ENCODE data around the gene FANCG. TPM values are rescaled to one million over a fixed set of nuclear protein-coding genes. Genes with fewer than 3 reads are reported as not detected.

Gene FANCG
- total RNA-seq, 1 donor from 2014 or later, result 17.2 TPM

GRCh38 chr9:35056571-35057270, 23.0 kb downstream of the FANCG start:
- Histone ChIP-seq H3K27me3 (no peaks in the 10 kb centered on the region), H3K4me3 (no peak overlapping the region), H3K36me3 (peaks cover 0 to 77% of the 10 kb centered on the region in 2 donors), H3K27ac (no peak overlapping the region), H3K4me1 (no peaks in the 10 kb centered on the region), H3K9me3 (no peaks in the 10 kb centered on the region)
- no peak for DNase-seq (ENCODE audit: extremely low spot score in 2 of 2)
- intact Hi-C loops (cut with DNase I), result no loop called here
- TF ChIP-seq POLR2AphosphoS5 (IDR thresholded peaks at IDR 0.05; ENCODE audit: insufficient read depth in 1 of 2, low read depth in 1 of 2) (no peak), POLR2A (IDR thresholded peaks at IDR 0.05) (no peak), CTCF (IDR thresholded peaks at IDR 0.05) (no peak)

- H3K4me1 ChIP-seq, result no peaks in the 10 kb centered on the region
- H3K36me3 ChIP-seq, result peaks cover 0 to 62% of the 10 kb centered on the region in 2 donors
- H3K9me3 ChIP-seq, result no peaks in the 10 kb centered on the region
- no peak overlapping the region for H3K4me3 ChIP-seq
- intact Hi-C loops (cut with DNase I), result no loop called here
- DNase-seq (ENCODE audit: extremely low spot score in 2 of 2), result no peak
- H3K27me3 ChIP-seq, result no peaks in the 10 kb centered on the region
- no peak overlapping the region for H3K27ac ChIP-seq
- TF ChIP-seq CTCF (IDR thresholded peaks at IDR 0.05), result no peak
- TF ChIP-seq POLR2AphosphoS5 (IDR thresholded peaks at IDR 0.05; ENCODE audit: insufficient read depth in 1 of 2, low read depth in 1 of 2), result no peak
- no peak for TF ChIP-seq POLR2A (IDR thresholded peaks at IDR 0.05)
These were observed 24.7 kb downstream of the FANCG start for GRCh38 chr9:35054871-35055644.

- H3K27me3 ChIP-seq, result no peaks in the 10 kb centered on the region
- H3K36me3 ChIP-seq, result peaks cover 0 to 62% of the 10 kb centered on the region in 2 donors
- H3K27ac ChIP-seq, result no peak overlapping the region
- H3K9me3 ChIP-seq, result no peaks in the 10 kb centered on the region
- H3K4me3 ChIP-seq, result no peak overlapping the region
- no peak for TF ChIP-seq POLR2A (IDR thresholded peaks at IDR 0.05)
- TF ChIP-seq CTCF (IDR thresholded peaks at IDR 0.05), result no peak
- no peak for TF ChIP-seq POLR2AphosphoS5 (IDR thresholded peaks at IDR 0.05; ENCODE audit: insufficient read depth in 1 of 2, low read depth in 1 of 2)
- intact Hi-C loops (cut with DNase I), result no loop called here
- no peaks in the 10 kb centered on the region for H3K4me1 ChIP-seq
- no peak for DNase-seq (ENCODE audit: extremely low spot score in 2 of 2)
These were observed 25.4 kb downstream of the FANCG start for GRCh38 chr9:35054185-35054835.

GRCh38 chr9:35051069-35051967, 28.4 kb downstream of the FANCG start:
- peak in 1 of 2 donors; percentile 13 for TF ChIP-seq POLR2AphosphoS5 (IDR thresholded peaks at IDR 0.05; ENCODE audit: insufficient read depth in 1 of 2, low read depth in 1 of 2)
- peak in 2 of 3 experiments; percentile 42 to 44 for TF ChIP-seq CTCF (IDR thresholded peaks at IDR 0.05)
- TF ChIP-seq POLR2A (IDR thresholded peaks at IDR 0.05), result no peak
- H3K4me1 ChIP-seq, result no peaks in the 10 kb centered on the region
- intact Hi-C loops (cut with DNase I), result no loop called here
- H3K27me3 ChIP-seq, result no peaks in the 10 kb centered on the region
- H3K4me3 ChIP-seq, result no peak overlapping the region
- peaks cover 0 to 49% of the 10 kb centered on the region in 2 donors for H3K36me3 ChIP-seq
- H3K27ac ChIP-seq, result no peak overlapping the region
- no peak for DNase-seq (ENCODE audit: extremely low spot score in 2 of 2)
- no peaks in the 10 kb centered on the region for H3K9me3 ChIP-seq

Measured in vagina (tissue), 2 donors.